ENCODE data around the gene MRPL11.

The MRPL11 gene

DNA sequence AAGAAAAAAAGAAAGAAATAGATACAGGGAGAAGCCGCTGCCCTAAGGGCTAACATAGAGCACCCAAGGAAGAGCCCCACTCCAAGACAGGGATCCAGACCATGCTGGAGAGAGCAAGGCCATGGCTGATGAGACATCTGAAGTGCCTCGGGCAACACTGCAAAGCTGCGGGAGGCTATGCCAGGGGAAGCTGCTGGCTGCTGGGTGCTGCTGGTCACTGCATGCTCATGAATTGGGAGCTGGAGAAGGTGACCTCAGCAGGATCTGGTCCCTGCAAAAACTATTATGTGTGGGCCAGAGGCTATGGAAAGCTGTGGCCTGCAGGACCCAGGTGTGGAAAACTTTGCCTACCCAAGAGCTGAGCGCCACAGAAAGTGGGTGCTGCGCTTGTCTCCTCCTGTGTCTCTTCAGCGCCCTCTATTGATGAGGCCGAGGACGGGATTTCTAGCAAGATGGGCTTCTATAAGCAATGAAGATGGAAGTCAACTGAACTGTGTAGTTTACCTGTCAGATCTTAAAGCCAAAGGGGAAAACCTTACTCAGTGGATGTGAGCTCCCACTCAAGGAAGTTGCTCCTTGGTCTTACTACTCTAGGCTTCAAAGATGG is 49.8 kb downstream of the MRPL11 start:
- DNase-seq, result peak; percentile 79 to 88 (median 84)

DNA sequence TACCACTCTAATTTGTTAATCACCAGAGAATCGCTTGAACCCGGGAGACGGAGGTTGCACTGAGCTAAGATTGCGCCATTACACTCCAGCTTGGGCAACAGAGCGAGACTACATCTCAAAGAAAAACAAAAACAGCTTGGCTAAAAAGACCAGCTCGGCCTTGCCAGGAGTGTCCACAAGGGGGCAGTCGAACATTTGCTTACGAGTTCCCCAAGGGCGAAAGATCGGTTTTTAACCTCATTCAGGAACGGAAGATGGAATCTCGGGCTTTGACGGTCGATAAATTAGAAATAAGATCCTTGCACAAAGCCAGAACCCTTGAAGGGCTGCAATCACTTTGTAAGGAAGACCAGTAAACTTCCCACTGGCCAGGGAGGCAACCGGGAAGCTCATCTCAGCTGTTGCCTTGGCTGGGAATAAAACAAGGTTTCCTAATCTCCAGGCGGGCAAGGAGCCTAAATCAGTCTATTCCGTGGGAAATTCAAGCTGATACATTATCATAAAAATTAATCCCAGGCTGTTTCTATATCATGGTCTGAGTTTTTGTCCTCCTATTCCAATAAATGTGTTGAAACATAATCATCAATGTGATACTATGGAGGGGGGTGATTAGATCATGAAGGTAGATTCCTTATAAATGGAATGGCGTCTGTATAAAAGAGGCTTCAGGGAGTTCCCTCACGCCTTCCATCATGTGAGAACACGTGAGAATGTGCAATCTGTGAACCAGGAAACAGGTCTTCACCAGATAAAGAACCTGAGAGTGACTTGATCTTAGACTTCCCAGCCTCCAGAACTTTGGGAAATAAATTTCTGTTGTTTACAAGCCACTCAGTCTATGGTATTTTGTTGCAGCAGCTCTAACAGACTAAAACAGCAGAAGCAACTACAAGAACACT is 52.2 kb downstream of the MRPL11 start:
- peak; percentile 87 to 96 (median 92) for DNase-seq
